ENCODE measurements around the gene GLRX.
"Not testable (repeated sequence)": the region's sequence is repeated elsewhere in the genome, so short reads cannot be mapped to it uniquely, and the experiment has no call there.

The GLRX gene

GRCh38 chr5:95822542-95823181 is at the start of gene GLRX:
TSS of gene GLRX (minus strand) at chr5:95822726. CDS start at chr5:95822662, 64 bp downstream.
- H4K20me1 ChIP-seq (ENCODE audit: insufficient read depth, low read length) = no peaks in the 10 kb centered on the region
- H3K9me3 ChIP-seq (ENCODE audit: low read length) = no peaks in the 10 kb centered on the region
- TF ChIP-seq CTCF (IDR thresholded peaks at IDR 0.05; ENCODE audit: low read length) (no peak), EZH2 (IDR thresholded peaks at IDR 0.05; ENCODE audit: borderline replicate concordance, low read length) (no peak)
- H3K4me2 ChIP-seq (ENCODE audit: low read length) = peak within 1 kb of the TSS; percentile 82
- H3K9ac ChIP-seq (ENCODE audit: low read length) = peak within 1 kb of the TSS; percentile 83
- no peaks in the 10 kb centered on the region for H3F3A ChIP-seq (ENCODE audit: insufficient read depth, low read length)
- H3K4me3 ChIP-seq (ENCODE audit: low read depth, low read length, poor library complexity, severe bottlenecking) = peak within 1 kb of the TSS; percentile 92
- H3K9me2 ChIP-seq (ENCODE audit: low read depth, low read length) = no peaks in the 10 kb centered on the region
- no peaks in the 10 kb centered on the region for H3K27me3 ChIP-seq (ENCODE audit: insufficient read depth, low read length)
- 0 out of 2 replicates have a peak within 1 kb of the TSS, but pooled peaks have one; percentile 68 for H2AFZ ChIP-seq (ENCODE audit: low read length)
- peaks cover 66% of the 10 kb centered on the region for H3K4me1 ChIP-seq (ENCODE audit: insufficient read depth, low read length, severe bottlenecking)
- no peaks in the 10 kb centered on the region for H3K36me3 ChIP-seq (ENCODE audit: insufficient read depth, low read length)
- peak within 1 kb of the TSS; percentile 83 for H3K27ac ChIP-seq (ENCODE audit: low read depth, low read length, poor library complexity, severe bottlenecking)
- no peaks in the 10 kb centered on the region for H3K79me2 ChIP-seq (ENCODE audit: insufficient read depth, low read length)

DNA sequence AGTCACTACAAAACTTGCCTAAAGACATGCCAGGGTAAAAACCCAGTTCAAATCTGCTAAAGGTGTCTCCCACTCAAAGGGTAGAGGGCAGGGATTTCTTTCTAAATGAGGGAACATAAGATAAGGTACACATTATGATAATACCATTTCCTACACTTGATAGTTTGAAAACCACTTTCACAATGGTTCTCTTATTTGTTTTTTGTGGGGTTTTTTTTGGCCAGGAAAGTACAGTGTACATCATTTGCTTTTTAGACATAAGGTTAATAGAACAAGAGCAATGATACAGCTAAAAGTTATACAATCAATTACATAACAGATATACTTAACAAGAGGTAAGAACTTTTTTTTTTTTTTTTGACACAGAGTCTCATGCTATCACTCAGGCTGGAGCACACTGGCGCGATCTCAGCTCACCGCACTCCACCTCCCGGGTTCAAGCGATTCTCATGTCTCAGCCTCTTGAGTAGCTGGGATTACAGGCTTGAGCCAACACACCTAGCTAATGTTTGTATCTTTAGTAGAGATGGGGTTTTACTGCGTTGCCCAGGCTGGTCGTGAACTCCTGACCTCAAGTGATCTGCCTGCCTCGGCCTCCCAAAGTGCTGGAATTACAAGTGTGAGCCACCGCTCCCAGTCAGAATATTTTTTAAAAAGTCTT is 48.8 kb upstream of the GLRX start:
- H3K9me3 ChIP-seq (ENCODE audit: low read length) = no peaks in the 10 kb centered on the region
- no peak overlapping the region for H3K9ac ChIP-seq (ENCODE audit: low read length)
- no peak overlapping the region for H3K4me3 ChIP-seq (ENCODE audit: low read depth, low read length, poor library complexity, severe bottlenecking)
- no peaks in the 10 kb centered on the region for H4K20me1 ChIP-seq (ENCODE audit: insufficient read depth, low read length)
- H3F3A ChIP-seq (ENCODE audit: insufficient read depth, low read length) = no peaks in the 10 kb centered on the region
- H2AFZ ChIP-seq (ENCODE audit: low read length) = no peak overlapping the region
- no peaks in the 10 kb centered on the region for H3K27me3 ChIP-seq (ENCODE audit: insufficient read depth, low read length)
- H3K9me2 ChIP-seq (ENCODE audit: low read depth, low read length) = no peaks in the 10 kb centered on the region
- H3K4me1 ChIP-seq (ENCODE audit: insufficient read depth, low read length, severe bottlenecking) = no peaks in the 10 kb centered on the region
- no peak overlapping the region for H3K27ac ChIP-seq (ENCODE audit: low read depth, low read length, poor library complexity, severe bottlenecking)
- H3K4me2 ChIP-seq (ENCODE audit: low read length) = no peak overlapping the region
- no peaks in the 10 kb centered on the region for H3K79me2 ChIP-seq (ENCODE audit: insufficient read depth, low read length)
- TF ChIP-seq CTCF (IDR thresholded peaks at IDR 0.05; ENCODE audit: low read length) (no peak), EZH2 (IDR thresholded peaks at IDR 0.05; ENCODE audit: borderline replicate concordance, low read length) (no peak)
- no peaks in the 10 kb centered on the region for H3K36me3 ChIP-seq (ENCODE audit: insufficient read depth, low read length)

DNA sequence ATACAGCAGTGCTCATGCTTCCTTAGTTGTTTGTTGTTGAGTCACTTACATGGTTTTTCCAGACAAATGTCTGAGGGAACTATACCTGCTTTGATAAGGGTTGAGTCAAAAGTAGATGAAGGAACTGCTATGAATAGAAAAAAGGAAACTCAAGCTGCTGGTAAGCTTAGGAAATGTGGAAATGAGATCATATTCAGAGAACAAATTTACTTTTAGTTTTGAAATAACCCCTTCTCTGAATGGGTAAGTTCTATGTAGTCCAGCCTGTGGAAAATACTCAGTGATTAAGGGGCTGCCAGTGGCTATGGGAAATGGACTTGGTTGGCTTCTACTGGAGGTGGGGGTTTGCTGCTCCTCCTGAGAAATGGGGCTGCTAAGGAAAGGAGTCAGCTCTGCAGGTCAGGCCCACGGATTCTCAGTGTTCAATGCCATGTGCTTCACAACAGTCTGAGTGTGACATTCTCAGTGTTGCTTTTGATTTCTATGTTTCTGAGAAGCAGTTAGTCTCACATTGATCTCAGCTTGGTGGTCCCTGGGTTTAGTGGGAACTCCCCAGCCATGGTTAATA is 47.7 kb upstream of the GLRX start:
- Histone ChIP-seq H3K4me3 (ENCODE audit: low read depth, low read length, poor library complexity, severe bottlenecking) (no peak overlapping the region), H3K9me2 (ENCODE audit: low read depth, low read length) (no peaks in the 10 kb centered on the region), H4K20me1 (ENCODE audit: insufficient read depth, low read length) (no peaks in the 10 kb centered on the region), H2AFZ (ENCODE audit: low read length) (no peak overlapping the region), H3K79me2 (ENCODE audit: insufficient read depth, low read length) (no peaks in the 10 kb centered on the region), H3K4me2 (ENCODE audit: low read length) (no peak overlapping the region), H3K36me3 (ENCODE audit: insufficient read depth, low read length) (no peaks in the 10 kb centered on the region), H3K4me1 (ENCODE audit: insufficient read depth, low read length, severe bottlenecking) (no peaks in the 10 kb centered on the region), H3K27me3 (ENCODE audit: insufficient read depth, low read length) (no peaks in the 10 kb centered on the region), H3K9me3 (ENCODE audit: low read length) (no peaks in the 10 kb centered on the region), H3K27ac (ENCODE audit: low read depth, low read length, poor library complexity, severe bottlenecking) (no peak overlapping the region), H3F3A (ENCODE audit: insufficient read depth, low read length) (no peaks in the 10 kb centered on the region), H3K9ac (ENCODE audit: low read length) (no peak overlapping the region)
- TF ChIP-seq EZH2 (IDR thresholded peaks at IDR 0.05; ENCODE audit: borderline replicate concordance, low read length) = no peak

GRCh38 chr5:95869173-95869855 is 46.8 kb upstream of the GLRX start:
- H2AFZ ChIP-seq (ENCODE audit: low read length); H3K9me2 ChIP-seq (ENCODE audit: low read depth, low read length): not testable (repeated sequence)

More at GRCh38 chr5:95869173-95869855, 46.8 kb upstream of the GLRX start:
- not testable (repeated sequence) for H3K36me3 ChIP-seq (ENCODE audit: insufficient read depth, low read length); H4K20me1 ChIP-seq (ENCODE audit: insufficient read depth, low read length); H3F3A ChIP-seq (ENCODE audit: insufficient read depth, low read length); H3K79me2 ChIP-seq (ENCODE audit: insufficient read depth, low read length); H3K9me3 ChIP-seq (ENCODE audit: low read length); H3K27ac ChIP-seq (ENCODE audit: low read depth, low read length, poor library complexity, severe bottlenecking); H3K4me2 ChIP-seq (ENCODE audit: low read length); H3K4me3 ChIP-seq (ENCODE audit: low read depth, low read length, poor library complexity, severe bottlenecking); H3K4me1 ChIP-seq (ENCODE audit: insufficient read depth, low read length, severe bottlenecking); H3K9ac ChIP-seq (ENCODE audit: low read length); H3K27me3 ChIP-seq (ENCODE audit: insufficient read depth, low read length)
